IgD-negative memory B cell (primary cell): Measurements from ENCODE around the gene DCTD. TPM values are rescaled to one million over a fixed set of nuclear protein-coding genes. Genes with fewer than 3 reads are reported as not detected.
A peak's percentile ranks its signal among the peaks of the same experiment; 100 is the strongest.

ENCODE experiments used
- H3K27ac Mint-ChIP-seq, 3 donors: one replicate each; pipeline ENCODE4 v1.8.0; 2020 to 2022; ENCODE audit warnings: mild to moderate bottlenecking in 3 of 3, mixed read lengths in 3 of 3, moderate library complexity in 1 of 3
- H3K27me3 Mint-ChIP-seq: one replicate; pipeline ENCODE4 v1.8.0; 2021; ENCODE audit warnings: mixed read lengths
- H3K36me3 Mint-ChIP-seq: one replicate; pipeline ENCODE4 v1.8.0; 2020; ENCODE audit warnings: mild to moderate bottlenecking, mixed read lengths
- H3K4me1 Mint-ChIP-seq, 3 donors: one replicate each; pipeline ENCODE4 v1.8.0; 2020 to 2022; ENCODE audit warnings: mixed read lengths in 3 of 3, mild to moderate bottlenecking in 1 of 3
- H3K4me3 Mint-ChIP-seq, 4 donors: one replicate each; pipeline ENCODE4 v1.8.0; 2020 to 2022; ENCODE audit warnings: mild to moderate bottlenecking in 4 of 4, mixed read lengths in 4 of 4, moderate library complexity in 3 of 4
- H3K9me3 Mint-ChIP-seq, 3 donors: one replicate each; pipeline ENCODE4 v1.8.0; 2020 to 2021; ENCODE audit warnings: mixed read lengths in 3 of 3, mild to moderate bottlenecking in 1 of 3
- polyA plus RNA-seq: library from polyadenylated mRNA; unstranded; fragments of 300-500 nt; fragmentation: Illumina TruSeq; gene quantifications from one replicate; pipeline ENCODE4 v1.2.3, GENCODE V29; 2021

Gene DCTD
- polyA plus RNA-seq, 1 donor from 2014 or later = 101 TPM

GRCh38 chr4:182856862-182857261 lies 60.3 kb downstream of the DCTD start:
- Mint-ChIP-seq H3K4me1 (no peaks in the 10 kb centered on the region), H3K27ac (no peak overlapping the region)

GRCh38 chr4:182855877-182856276 lies 61.3 kb downstream of the DCTD start:
- no peak overlapping the region for H3K27ac Mint-ChIP-seq

More at GRCh38 chr4:182856862-182857261, 60.3 kb downstream of the DCTD start:
- H3K4me3 Mint-ChIP-seq = no peak overlapping the region
- peaks cover 1% of the 10 kb centered on the region for H3K27me3 Mint-ChIP-seq
- peaks cover 10% of the 10 kb centered on the region for H3K36me3 Mint-ChIP-seq
- peaks cover 3 to 12% (median 10%) of the 10 kb centered on the region in 3 donors for H3K9me3 Mint-ChIP-seq

GRCh38 chr4:182855312-182855711 lies 61.9 kb downstream of the DCTD start:
- Mint-ChIP-seq H3K4me1 (no peaks in the 10 kb centered on the region), H3K9me3 (peaks cover 1 to 12% (median 8%) of the 10 kb centered on the region in 3 donors), H3K27me3 (peaks cover 1% of the 10 kb centered on the region)

More at GRCh38 chr4:182855877-182856276, 61.3 kb downstream of the DCTD start:
- H3K9me3 Mint-ChIP-seq = peaks cover 2 to 12% (median 8%) of the 10 kb centered on the region in 3 donors
- H3K27me3 Mint-ChIP-seq = peaks cover 1% of the 10 kb centered on the region
- peaks cover 10% of the 10 kb centered on the region for H3K36me3 Mint-ChIP-seq
- H3K4me3 Mint-ChIP-seq = no peak overlapping the region
- H3K4me1 Mint-ChIP-seq = no peaks in the 10 kb centered on the region

GRCh38 chr4:182854466-182854865 lies 62.7 kb downstream of the DCTD start:
- peak overlapping the region in 1 of 3 donors; percentile 44 for H3K27ac Mint-ChIP-seq
- H3K36me3 Mint-ChIP-seq = peaks cover 4% of the 10 kb centered on the region
- H3K4me3 Mint-ChIP-seq = no peak overlapping the region
- peaks cover 1 to 4% (median 3%) of the 10 kb centered on the region in 3 donors for H3K9me3 Mint-ChIP-seq
- no peaks in the 10 kb centered on the region for H3K4me1 Mint-ChIP-seq
- peaks cover 1% of the 10 kb centered on the region for H3K27me3 Mint-ChIP-seq

More at GRCh38 chr4:182855312-182855711, 61.9 kb downstream of the DCTD start:
- Mint-ChIP-seq H3K4me3 (no peak overlapping the region), H3K36me3 (peaks cover 10% of the 10 kb centered on the region), H3K27ac (no peak overlapping the region)

- Mint-ChIP-seq H3K9me3 (peaks cover 1 to 4% (median 3%) of the 10 kb centered on the region in 3 donors), H3K27ac (peak overlapping the region in 1 of 3 donors; percentile 44), H3K27me3 (peaks cover 1% of the 10 kb centered on the region), H3K4me3 (no peak overlapping the region), H3K36me3 (peaks cover 4% of the 10 kb centered on the region), H3K4me1 (no peaks in the 10 kb centered on the region)
Measured at GRCh38 chr4:182853731-182854330, 63.4 kb downstream of the DCTD start.

GRCh38 chr4:182848685-182849084 lies 68.5 kb downstream of the DCTD start:
- no peak overlapping the region for H3K4me3 Mint-ChIP-seq
- no peak overlapping the region for H3K27ac Mint-ChIP-seq
- no peaks in the 10 kb centered on the region for H3K4me1 Mint-ChIP-seq
- H3K36me3 Mint-ChIP-seq = peaks cover 2% of the 10 kb centered on the region
- peaks cover 2% of the 10 kb centered on the region for H3K27me3 Mint-ChIP-seq
- H3K9me3 Mint-ChIP-seq = peaks cover 0 to 3% (median 1%) of the 10 kb centered on the region in 3 donors

GRCh38 chr4:182847576-182848450 lies 69.4 kb downstream of the DCTD start:
- Mint-ChIP-seq H3K27me3 (peaks cover 2% of the 10 kb centered on the region), H3K27ac (no peak overlapping the region), H3K9me3 (peaks cover 0 to 3% (median 1%) of the 10 kb centered on the region in 3 donors), H3K4me3 (no peak overlapping the region), H3K4me1 (no peaks in the 10 kb centered on the region), H3K36me3 (peaks cover 2% of the 10 kb centered on the region)

- H3K4me3 Mint-ChIP-seq = no peak overlapping the region
- H3K36me3 Mint-ChIP-seq = no peaks in the 10 kb centered on the region
Measured at GRCh38 chr4:182846036-182846435, 71.2 kb downstream of the DCTD start.

GRCh38 chr4:182845618-182846017 lies 71.6 kb downstream of the DCTD start:
- no peaks in the 10 kb centered on the region for H3K36me3 Mint-ChIP-seq
- H3K9me3 Mint-ChIP-seq = no peaks in the 10 kb centered on the region
- no peak overlapping the region for H3K4me3 Mint-ChIP-seq
- no peak overlapping the region for H3K27ac Mint-ChIP-seq
- H3K4me1 Mint-ChIP-seq = no peaks in the 10 kb centered on the region
- H3K27me3 Mint-ChIP-seq = peaks cover 10% of the 10 kb centered on the region

More at GRCh38 chr4:182846036-182846435, 71.2 kb downstream of the DCTD start:
- Mint-ChIP-seq H3K27ac (no peak overlapping the region), H3K27me3 (peaks cover 8% of the 10 kb centered on the region), H3K9me3 (no peaks in the 10 kb centered on the region), H3K4me1 (no peaks in the 10 kb centered on the region)

- Mint-ChIP-seq H3K9me3 (no peaks in the 10 kb centered on the region), H3K36me3 (no peaks in the 10 kb centered on the region), H3K27me3 (peaks cover 14% of the 10 kb centered on the region), H3K4me3 (no peak overlapping the region), H3K4me1 (no peaks in the 10 kb centered on the region), H3K27ac (peak overlapping the region in 1 of 3 donors; percentile 17)
Measured at GRCh38 chr4:182843808-182844325, 73.3 kb downstream of the DCTD start.

GRCh38 chr4:182842759-182843390 lies 74.3 kb downstream of the DCTD start:
- Mint-ChIP-seq H3K9me3 (no peaks in the 10 kb centered on the region), H3K27me3 (peaks cover 19% of the 10 kb centered on the region), H3K27ac (no peak overlapping the region), H3K36me3 (no peaks in the 10 kb centered on the region), H3K4me3 (no peak overlapping the region), H3K4me1 (no peaks in the 10 kb centered on the region)

GRCh38 chr4:182842104-182842600 lies 75.0 kb downstream of the DCTD start:
- no peaks in the 10 kb centered on the region for H3K4me1 Mint-ChIP-seq

GRCh38 chr4:182840108-182840507 lies 77.1 kb downstream of the DCTD start:
- H3K27me3 Mint-ChIP-seq = peaks cover 42% of the 10 kb centered on the region
- H3K27ac Mint-ChIP-seq = peak overlapping the region in 1 of 3 donors; percentile 76
- H3K4me3 Mint-ChIP-seq = no peak overlapping the region
- H3K4me1 Mint-ChIP-seq = peaks cover 0 to 2% (median 0%) of the 10 kb centered on the region in 3 donors
- peaks cover 0 to 2% (median 0%) of the 10 kb centered on the region in 3 donors for H3K9me3 Mint-ChIP-seq
- no peaks in the 10 kb centered on the region for H3K36me3 Mint-ChIP-seq

More at GRCh38 chr4:182842104-182842600, 75.0 kb downstream of the DCTD start:
- H3K9me3 Mint-ChIP-seq = peaks cover 0 to under 1% (median 0%) of the 10 kb centered on the region in 3 donors
- H3K27me3 Mint-ChIP-seq = peaks cover 25% of the 10 kb centered on the region
- no peaks in the 10 kb centered on the region for H3K36me3 Mint-ChIP-seq
- H3K27ac Mint-ChIP-seq = no peak overlapping the region
- H3K4me3 Mint-ChIP-seq = no peak overlapping the region
